ENCODE results near the gene PUSL1. TPM values are rescaled to one million over a fixed set of nuclear protein-coding genes. Genes with fewer than 3 reads are reported as not detected.

PUSL1 gene
- polyA plus RNA-seq, 1 donor (not counting 4 experiments of a cell fraction or from before 2014, with no cell fraction given), result 11.4 TPM

DNA sequence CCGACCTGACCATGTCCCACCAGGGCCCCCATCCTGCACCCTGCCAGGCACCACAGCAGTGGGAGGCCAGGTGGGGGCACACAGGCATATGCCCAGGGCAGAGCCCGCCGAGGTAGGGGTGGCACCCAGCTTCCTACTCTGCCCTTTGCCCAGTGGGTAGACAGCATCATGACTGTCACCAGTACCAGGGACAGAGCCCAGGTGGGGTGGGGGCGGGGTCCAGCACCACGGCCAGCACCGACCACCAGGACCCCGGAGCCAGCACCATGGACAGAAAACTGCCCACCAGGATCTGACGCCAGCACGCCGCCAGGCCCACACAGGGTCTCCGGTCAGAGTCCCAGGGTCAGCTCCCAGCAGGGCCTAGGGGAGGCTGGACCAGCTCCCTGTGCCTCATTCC, 26.4 kb downstream of the PUSL1 start:
- Histone ChIP-seq H3K9ac (ENCODE audit: control insufficient read depth, extremely low read depth, insufficient read depth, low read length) (no peak overlapping the region), H3K79me2 (ENCODE audit: control insufficient read depth, insufficient read depth, low read length) (no peaks in the 10 kb centered on the region), H3K4me2 (ENCODE audit: control insufficient read depth, extremely low read depth, insufficient read depth, low read depth, low read length) (no peak overlapping the region), H3K9me1 (ENCODE audit: control insufficient read depth, extremely low read depth, insufficient read depth, low read length) (no peaks in the 10 kb centered on the region), H3K27me3 (ENCODE audit: control insufficient read depth, extremely low read depth, insufficient read depth, low read length) (peaks cover 11% of the 10 kb centered on the region), H3K9me3 (ENCODE audit: control insufficient read depth, low read depth, low read length) (peaks cover 3% of the 10 kb centered on the region), H2AFZ (ENCODE audit: control insufficient read depth, low read length) (no peak overlapping the region), H3K36me3 (ENCODE audit: control insufficient read depth in 2 of 2, extremely low read depth in 1 of 2, insufficient read depth in 2 of 2, low read length in 2 of 2) (peaks cover 7 to 11% of the 10 kb centered on the region in 2 experiments), H3K4me1 (ENCODE audit: control insufficient read depth, extremely low read depth, insufficient read depth, low read length) (peaks cover 32% of the 10 kb centered on the region), H3K27ac (ENCODE audit: control insufficient read depth, insufficient read depth, low read length) (no peak overlapping the region), H3K4me3 (ENCODE audit: control insufficient read depth in 2 of 3, extremely low read depth in 1 of 3, insufficient read depth in 2 of 3, low read depth in 1 of 3, low read length in 3 of 3) (no peak overlapping the region), H4K20me1 (ENCODE audit: control insufficient read depth, extremely low read depth, insufficient read depth, low read length) (peaks cover 29% of the 10 kb centered on the region)
- dilution Hi-C loops (cut with MboI; ENCODE audit: extremely low pct_ligation_motif_present, low sequenced_read_pairs), result no loop called here
- no peak for FAIRE-seq
- no peak for TF ChIP-seq EZH2 (IDR thresholded peaks at IDR 0.05; ENCODE audit: low read length)
- DNase-seq (ENCODE audit: low read depth, low spot score), result no peak

DNA sequence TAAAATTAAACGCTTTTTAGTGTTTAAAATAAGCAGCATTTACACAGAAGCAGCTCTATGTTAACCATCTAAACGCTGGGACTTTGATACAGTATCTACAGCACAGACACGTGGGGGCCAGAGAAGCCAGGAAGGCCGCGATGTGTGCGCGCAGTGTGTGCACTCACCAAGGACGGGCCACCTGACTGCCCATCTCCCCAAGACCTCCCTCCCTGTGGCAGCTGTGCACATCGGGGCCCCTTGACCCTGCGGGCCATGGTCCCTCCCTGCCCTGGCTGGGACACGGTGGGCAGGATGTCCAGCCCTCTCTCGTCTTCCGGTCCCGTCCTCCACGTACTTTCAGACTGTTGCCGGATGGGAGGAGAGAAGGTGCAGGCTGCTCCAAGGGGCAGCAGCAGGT, 26.9 kb downstream of the PUSL1 start:
- Histone ChIP-seq H3K79me2 (ENCODE audit: control insufficient read depth, insufficient read depth, low read length) (peaks cover under 1% of the 10 kb centered on the region), H3K9me1 (ENCODE audit: control insufficient read depth, extremely low read depth, insufficient read depth, low read length) (no peaks in the 10 kb centered on the region), H2AFZ (ENCODE audit: control insufficient read depth, low read length) (no peak overlapping the region), H4K20me1 (ENCODE audit: control insufficient read depth, extremely low read depth, insufficient read depth, low read length) (peaks cover 31% of the 10 kb centered on the region), H3K36me3 (ENCODE audit: control insufficient read depth in 2 of 2, extremely low read depth in 1 of 2, insufficient read depth in 2 of 2, low read length in 2 of 2) (peaks cover 7 to 12% of the 10 kb centered on the region in 2 experiments), H3K9me3 (ENCODE audit: control insufficient read depth, low read depth, low read length) (no peaks in the 10 kb centered on the region), H3K27me3 (ENCODE audit: control insufficient read depth, extremely low read depth, insufficient read depth, low read length) (peaks cover 11% of the 10 kb centered on the region), H3K4me1 (ENCODE audit: control insufficient read depth, extremely low read depth, insufficient read depth, low read length) (peaks cover 32% of the 10 kb centered on the region), H3K4me2 (ENCODE audit: control insufficient read depth, extremely low read depth, insufficient read depth, low read depth, low read length) (no peak overlapping the region), H3K4me3 (ENCODE audit: control insufficient read depth in 2 of 3, extremely low read depth in 1 of 3, insufficient read depth in 2 of 3, low read depth in 1 of 3, low read length in 3 of 3) (no peak overlapping the region), H3K9ac (ENCODE audit: control insufficient read depth, extremely low read depth, insufficient read depth, low read length) (no peak overlapping the region), H3K27ac (ENCODE audit: control insufficient read depth, insufficient read depth, low read length) (no peak overlapping the region)
- dilution Hi-C loops (cut with MboI; ENCODE audit: extremely low pct_ligation_motif_present, low sequenced_read_pairs), result no loop called here
- FAIRE-seq, result no peak
- DNase-seq (ENCODE audit: low read depth, low spot score), result no peak
- no peak for TF ChIP-seq EZH2 (IDR thresholded peaks at IDR 0.05; ENCODE audit: low read length)
- TF ChIP-seq, protein P1, sequence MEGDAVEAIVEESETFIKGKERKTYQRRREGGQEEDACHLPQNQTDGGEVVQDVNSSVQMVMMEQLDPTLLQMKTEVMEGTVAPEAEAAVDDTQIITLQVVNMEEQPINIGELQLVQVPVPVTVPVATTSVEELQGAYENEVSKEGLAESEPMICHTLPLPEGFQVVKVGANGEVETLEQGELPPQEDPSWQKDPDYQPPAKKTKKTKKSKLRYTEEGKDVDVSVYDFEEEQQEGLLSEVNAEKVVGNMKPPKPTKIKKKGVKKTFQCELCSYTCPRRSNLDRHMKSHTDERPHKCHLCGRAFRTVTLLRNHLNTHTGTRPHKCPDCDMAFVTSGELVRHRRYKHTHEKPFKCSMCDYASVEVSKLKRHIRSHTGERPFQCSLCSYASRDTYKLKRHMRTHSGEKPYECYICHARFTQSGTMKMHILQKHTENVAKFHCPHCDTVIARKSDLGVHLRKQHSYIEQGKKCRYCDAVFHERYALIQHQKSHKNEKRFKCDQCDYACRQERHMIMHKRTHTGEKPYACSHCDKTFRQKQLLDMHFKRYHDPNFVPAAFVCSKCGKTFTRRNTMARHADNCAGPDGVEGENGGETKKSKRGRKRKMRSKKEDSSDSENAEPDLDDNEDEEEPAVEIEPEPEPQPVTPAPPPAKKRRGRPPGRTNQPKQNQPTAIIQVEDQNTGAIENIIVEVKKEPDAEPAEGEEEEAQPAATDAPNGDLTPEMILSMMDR (optimal IDR thresholded peaks at IDR 0.05 in 1 of 3, IDR thresholded peaks at IDR 0.05 in 1 of 3, conservative IDR thresholded peaks at IDR 0.05 in 1 of 3; ENCODE audit: extremely low read depth in 1 of 3, insufficient read depth in 2 of 3, low read length in 3 of 3), result no peak

DNA sequence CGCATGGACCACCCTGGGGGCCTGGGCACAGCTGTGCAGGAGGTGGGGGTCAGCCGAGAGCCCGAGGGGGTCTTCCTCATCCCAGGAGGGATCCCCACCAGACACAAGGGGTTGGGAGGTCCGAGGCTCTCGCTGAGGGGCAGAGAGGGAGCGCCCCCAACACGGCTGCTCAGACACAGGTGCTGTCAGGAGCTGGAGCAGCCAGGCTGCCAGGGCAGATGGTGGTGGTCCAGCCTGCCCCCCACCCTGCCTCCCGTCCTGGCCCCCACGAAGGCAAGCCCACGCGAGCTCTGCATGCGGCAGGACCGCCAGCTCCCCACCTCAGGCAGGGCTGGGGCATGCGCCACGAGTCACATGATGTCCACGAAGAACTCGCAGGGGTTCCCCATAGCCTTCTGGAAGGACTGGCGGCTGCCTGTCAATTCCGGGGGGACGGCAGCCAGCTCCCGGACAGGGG, 27.4 kb downstream of the PUSL1 start:
- Histone ChIP-seq H3K9ac (ENCODE audit: control insufficient read depth, extremely low read depth, insufficient read depth, low read length) (no peak overlapping the region), H3K4me3 (ENCODE audit: control insufficient read depth in 2 of 3, extremely low read depth in 1 of 3, insufficient read depth in 2 of 3, low read depth in 1 of 3, low read length in 3 of 3) (no peak overlapping the region), H3K36me3 (ENCODE audit: control insufficient read depth in 2 of 2, extremely low read depth in 1 of 2, insufficient read depth in 2 of 2, low read length in 2 of 2) (peaks cover 9 to 18% of the 10 kb centered on the region in 2 experiments), H3K27me3 (ENCODE audit: control insufficient read depth, extremely low read depth, insufficient read depth, low read length) (peaks cover 11% of the 10 kb centered on the region), H3K4me1 (ENCODE audit: control insufficient read depth, extremely low read depth, insufficient read depth, low read length) (peaks cover 32% of the 10 kb centered on the region), H3K27ac (ENCODE audit: control insufficient read depth, insufficient read depth, low read length) (no peak overlapping the region), H2AFZ (ENCODE audit: control insufficient read depth, low read length) (no peak overlapping the region), H3K9me1 (ENCODE audit: control insufficient read depth, extremely low read depth, insufficient read depth, low read length) (no peaks in the 10 kb centered on the region), H4K20me1 (ENCODE audit: control insufficient read depth, extremely low read depth, insufficient read depth, low read length) (peaks cover 36% of the 10 kb centered on the region), H3K9me3 (ENCODE audit: control insufficient read depth, low read depth, low read length) (no peaks in the 10 kb centered on the region), H3K79me2 (ENCODE audit: control insufficient read depth, insufficient read depth, low read length) (peaks cover 5% of the 10 kb centered on the region), H3K4me2 (ENCODE audit: control insufficient read depth, extremely low read depth, insufficient read depth, low read depth, low read length) (no peak overlapping the region)
- dilution Hi-C loops (cut with MboI; ENCODE audit: extremely low pct_ligation_motif_present, low sequenced_read_pairs), result no loop called here
- no peak for FAIRE-seq
- no peak for DNase-seq (ENCODE audit: low read depth, low spot score)
- TF ChIP-seq, protein P1 (optimal IDR thresholded peaks at IDR 0.05 in 1 of 3, IDR thresholded peaks at IDR 0.05 in 1 of 3, conservative IDR thresholded peaks at IDR 0.05 in 1 of 3; ENCODE audit: extremely low read depth in 1 of 3, insufficient read depth in 2 of 3, low read length in 3 of 3), result no peak
- no peak for TF ChIP-seq EZH2 (IDR thresholded peaks at IDR 0.05; ENCODE audit: low read length)

All from keratinocyte (primary cell).